ENCODE data around the gene RARA. TPM values are rescaled to one million over a fixed set of nuclear protein-coding genes. Genes with fewer than 3 reads are reported as not detected.

Gene RARA
- total and polyA plus RNA-seq, 11 donors: 14.1 to 41.4 (median 19.4) TPM

DNA sequence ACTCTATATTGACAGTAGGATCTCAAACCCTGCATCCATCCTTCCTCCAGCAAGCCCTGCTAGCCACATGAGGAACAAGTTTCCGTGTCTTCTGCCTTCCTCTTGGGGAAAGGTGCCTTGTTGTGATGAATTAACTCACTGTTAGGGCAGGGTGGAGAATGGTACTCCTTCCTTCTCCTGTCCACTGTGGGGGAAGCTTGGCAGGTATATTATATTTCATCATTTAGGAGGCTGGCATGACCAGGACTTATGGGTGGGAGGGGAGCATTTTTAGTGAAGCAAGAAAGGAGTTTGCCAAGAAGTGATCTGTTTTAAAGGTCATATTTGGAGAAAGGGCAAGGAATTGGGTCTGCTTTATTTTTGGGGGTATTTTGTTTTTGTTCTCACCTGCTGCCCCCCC is 30.6 kb upstream of the RARA start:
- Histone ChIP-seq H3K4me1 (peaks cover 0 to 12% (median 0%) of the 10 kb centered on the region in 12 donors), H3K36me3 (peaks cover 0 to 97% (median 92%) of the 10 kb centered on the region in 9 donors), H3K9me3 (no peaks in the 10 kb centered on the region), H3K4me3 (no peak overlapping the region), H3K27me3 (no peaks in the 10 kb centered on the region), H3K27ac (no peak overlapping the region)
- 88 to 100% (median 92%) methylated on average over 1 of the region's 1 CpG for WGBS, 4 donors
- intact Hi-C loops (cut with DNase I): loop anchor here in 1 of 10 donors (10.0 kb wide), 2 partner anchors 64 to 284 kb away; partner anchors contain the start of gene WIPF2
- ATAC-seq (no peak), DNase-seq (no peak)
- TF ChIP-seq, protein P1, sequence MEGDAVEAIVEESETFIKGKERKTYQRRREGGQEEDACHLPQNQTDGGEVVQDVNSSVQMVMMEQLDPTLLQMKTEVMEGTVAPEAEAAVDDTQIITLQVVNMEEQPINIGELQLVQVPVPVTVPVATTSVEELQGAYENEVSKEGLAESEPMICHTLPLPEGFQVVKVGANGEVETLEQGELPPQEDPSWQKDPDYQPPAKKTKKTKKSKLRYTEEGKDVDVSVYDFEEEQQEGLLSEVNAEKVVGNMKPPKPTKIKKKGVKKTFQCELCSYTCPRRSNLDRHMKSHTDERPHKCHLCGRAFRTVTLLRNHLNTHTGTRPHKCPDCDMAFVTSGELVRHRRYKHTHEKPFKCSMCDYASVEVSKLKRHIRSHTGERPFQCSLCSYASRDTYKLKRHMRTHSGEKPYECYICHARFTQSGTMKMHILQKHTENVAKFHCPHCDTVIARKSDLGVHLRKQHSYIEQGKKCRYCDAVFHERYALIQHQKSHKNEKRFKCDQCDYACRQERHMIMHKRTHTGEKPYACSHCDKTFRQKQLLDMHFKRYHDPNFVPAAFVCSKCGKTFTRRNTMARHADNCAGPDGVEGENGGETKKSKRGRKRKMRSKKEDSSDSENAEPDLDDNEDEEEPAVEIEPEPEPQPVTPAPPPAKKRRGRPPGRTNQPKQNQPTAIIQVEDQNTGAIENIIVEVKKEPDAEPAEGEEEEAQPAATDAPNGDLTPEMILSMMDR (IDR thresholded peaks at IDR 0.05): no peak
- no peak for TF ChIP-seq POLR2A (IDR thresholded peaks at IDR 0.05)

DNA sequence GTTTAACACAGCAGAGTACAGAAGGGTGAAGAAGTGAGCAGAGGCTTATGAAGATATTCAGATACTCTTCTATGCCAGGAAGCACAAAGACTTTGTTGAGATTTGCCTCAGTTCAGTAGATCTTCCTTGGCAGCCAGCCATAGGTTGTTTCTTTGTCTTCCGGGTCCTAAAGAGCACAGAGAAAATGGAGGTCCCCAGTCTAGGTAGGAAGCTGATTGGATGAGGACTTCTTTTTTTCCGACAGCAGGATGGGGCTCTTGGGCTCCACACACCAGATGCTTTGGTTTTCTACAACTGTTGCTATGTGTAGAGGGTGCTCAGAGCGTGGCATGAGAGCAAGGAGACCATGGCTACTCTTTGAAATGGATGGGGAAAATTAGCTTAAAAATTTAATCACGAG is 29.6 kb upstream of the RARA start:
- H3K4me1 ChIP-seq: peaks cover 0 to 22% (median 5%) of the 10 kb centered on the region in 12 donors
- ATAC-seq: no peak
- 90 to 95% (median 92%) methylated on average over 4 of the region's 4 CpGs for WGBS, 4 donors
- DNase-seq: no peak
- peaks cover 0 to 87% (median 82%) of the 10 kb centered on the region in 9 donors for H3K36me3 ChIP-seq
- H3K9me3 ChIP-seq: no peaks in the 10 kb centered on the region
- intact Hi-C loops (cut with DNase I): loop anchor here in 1 of 10 donors (10.0 kb wide), 2 partner anchors 65 to 285 kb away; partner anchors contain the start of gene WIPF2
- no peak overlapping the region for H3K4me3 ChIP-seq
- TF ChIP-seq, protein P1 (IDR thresholded peaks at IDR 0.05): no peak
- no peak for TF ChIP-seq POLR2A (IDR thresholded peaks at IDR 0.05)
- no peaks in the 10 kb centered on the region for H3K27me3 ChIP-seq
- no peak overlapping the region for H3K27ac ChIP-seq

DNA sequence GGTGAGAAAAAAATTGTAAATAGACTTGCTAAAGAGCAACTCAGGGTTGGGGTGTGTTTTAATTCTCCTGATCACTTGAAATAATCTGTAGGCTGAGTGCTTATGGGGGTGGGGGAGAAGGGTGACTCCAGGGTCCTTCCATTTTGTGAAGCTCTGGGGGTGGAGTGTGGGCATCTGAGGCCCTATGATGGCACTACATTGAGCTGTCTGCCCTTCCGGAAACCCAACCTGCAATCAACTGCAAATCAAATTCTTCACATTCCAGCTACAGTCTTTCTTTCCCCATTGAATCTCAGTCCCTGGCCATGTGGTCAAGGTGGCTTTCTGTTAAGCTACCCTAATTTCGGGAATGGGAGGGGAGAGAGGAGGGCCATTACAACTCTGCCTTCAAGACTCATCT is 27.3 kb upstream of the RARA start:
- peaks cover 0 to 18% (median 8%) of the 10 kb centered on the region in 12 donors for H3K4me1 ChIP-seq
- peaks cover 0 to 65% (median 59%) of the 10 kb centered on the region in 9 donors for H3K36me3 ChIP-seq
- no peaks in the 10 kb centered on the region for H3K27me3 ChIP-seq
- ATAC-seq (no peak), DNase-seq (no peak)
- TF ChIP-seq, protein P1 (IDR thresholded peaks at IDR 0.05): no peak
- no peak for TF ChIP-seq POLR2A (IDR thresholded peaks at IDR 0.05)
- no peaks in the 10 kb centered on the region for H3K9me3 ChIP-seq
- no peak overlapping the region for H3K27ac ChIP-seq
- 86 to 92% (median 89%) methylated on average over 2 of the region's 2 CpGs for WGBS, 4 donors
- H3K4me3 ChIP-seq: no peak overlapping the region
- intact Hi-C loops (cut with DNase I): loop anchor here in 4 of 10 donors (5.0 to 10.0 kb wide), 3 partner anchors 34 to 267 kb away; partner anchors contain the start of gene CSF3 (in 2 of the 4)

DNA sequence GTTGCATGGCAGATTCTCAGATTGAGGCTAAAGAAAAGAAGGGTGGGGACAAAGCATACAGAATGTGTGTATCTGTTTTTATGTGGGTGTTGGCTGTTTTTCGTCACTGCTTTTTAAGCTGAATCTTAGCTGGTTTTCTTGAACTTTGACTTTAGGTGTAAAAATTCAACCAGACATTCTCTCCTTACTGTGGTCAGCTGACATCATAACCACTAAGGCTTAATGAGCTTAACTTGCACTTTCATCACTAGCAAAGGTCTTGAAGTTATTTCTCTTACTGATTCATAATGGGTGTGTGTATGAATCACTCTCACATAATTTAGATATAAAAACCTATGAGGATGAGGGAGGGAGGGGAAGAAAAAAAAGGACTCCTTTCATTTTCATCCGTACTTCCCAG is 25.3 kb upstream of the RARA start:
- peak in 1 of 4 donors; percentile 43 for ATAC-seq

More for the DNA sequence above, 25.3 kb upstream of the RARA start:
- intact Hi-C loops (cut with DNase I): loop anchor here in 4 of 10 donors (5.0 to 10.0 kb wide), 3 partner anchors 36 to 269 kb away; partner anchors contain the start of gene CSF3 (in 2 of the 4)
- Histone ChIP-seq H3K4me3 (no peak overlapping the region), H3K27me3 (no peaks in the 10 kb centered on the region), H3K27ac (peak overlapping the region in 9 of 12 donors; percentile 51 to 79 (median 55)), H3K4me1 (peaks cover 4 to 29% (median 15%) of the 10 kb centered on the region in 12 donors), H3K36me3 (peaks cover 0 to 45% (median 39%) of the 10 kb centered on the region in 9 donors), H3K9me3 (no peaks in the 10 kb centered on the region)
- TF ChIP-seq, protein P1 (IDR thresholded peaks at IDR 0.05): no peak
- TF ChIP-seq POLR2A (IDR thresholded peaks at IDR 0.05): no peak
- no peak for DNase-seq
- WGBS, 4 donors: 62 to 81% (median 75%) methylated on average over 2 of the region's 2 CpGs
